Neural cell (in vitro differentiated cells): ENCODE measurements around the gene TECPR2. TPM values are rescaled to one million over a fixed set of nuclear protein-coding genes. Genes with fewer than 3 reads are reported as not detected.

Source experiments
- H2AFZ ChIP-seq: fragments of 200-600, 300-800 bp; sonication (generic), shearing (Covaris generic); 2 replicates; pipeline ENCODE4 v1.6.0; 2014; ENCODE audit warnings: low read depth, mild to moderate bottlenecking, antibody characterized with exemption, low read length, moderate library complexity
- H3F3A ChIP-seq: fragments of 200-600 bp; shearing (Covaris generic); 2 replicates; pipeline ENCODE4 v1.6.1; 2016; ENCODE audit warnings: mild to moderate bottlenecking, moderate library complexity, mixed read lengths, antibody characterized with exemption, low read length; ENCODE audit not compliant: insufficient read depth, poor library complexity, severe bottlenecking
- H3K27ac ChIP-seq: fragments of 200-600, 300-800 bp; sonication (generic), shearing (Covaris generic); 2 replicates; pipeline ENCODE4 v1.5.1; 2014; ENCODE audit warnings: mild to moderate bottlenecking, low read length, moderate library complexity
- H3K27me3 ChIP-seq: fragments of 300-800, 200-600 bp; sonication (generic), shearing (Covaris generic); 2 replicates; pipeline ENCODE4 v1.6.0; 2014; ENCODE audit warnings: mild to moderate bottlenecking, low read depth, low read length, moderate library complexity; ENCODE audit not compliant: insufficient read depth
- H3K36me3 ChIP-seq: fragments of 300-800, 200-600 bp; sonication (generic), shearing (Covaris generic); 2 replicates; pipeline ENCODE4 v1.5.1; 2014; ENCODE audit warnings: mild to moderate bottlenecking, antibody characterized with exemption, low read length, moderate library complexity; ENCODE audit not compliant: insufficient read depth
- H3K4me2 ChIP-seq: fragments of 300-800, 200-600 bp; sonication (generic), shearing (Covaris generic); 2 replicates; pipeline ENCODE4 v1.6.0; 2014; ENCODE audit warnings: mild to moderate bottlenecking, low read length
- H3K4me3 ChIP-seq: fragments of 300-800, 200-600 bp; sonication (generic), shearing (Covaris generic); 2 replicates; pipeline ENCODE4 v1.5.1; 2014; ENCODE audit warnings: mild to moderate bottlenecking, low read length, moderate library complexity
- H3K79me2 ChIP-seq: fragments of 200-600 bp; shearing (Covaris generic); replicated peaks from 2 replicates; pipeline ENCODE4 v1.6.0; 2014; ENCODE audit warnings: mild to moderate bottlenecking, low read length, moderate library complexity; ENCODE audit not compliant: insufficient read depth
- H3K9ac ChIP-seq: fragments of 300-800, 200-600 bp; sonication (generic), shearing (Covaris generic); 2 replicates; pipeline ENCODE4 v1.6.1; 2016; ENCODE audit warnings: mild to moderate bottlenecking, low read length, mixed read lengths
- H3K9me2 ChIP-seq: fragments of 200-600 bp; shearing (Covaris generic); 2 replicates; pipeline ENCODE4 v1.6.1; 2016; ENCODE audit warnings: mild to moderate bottlenecking, low read length, mixed read lengths; ENCODE audit not compliant: insufficient read depth
- H3K9me3 ChIP-seq: fragments of 200-600, 300-800 bp; sonication (generic), shearing (Covaris generic); 2 replicates; pipeline ENCODE4 v1.6.1; 2016; ENCODE audit warnings: mild to moderate bottlenecking, mixed run types, low read length, moderate library complexity, mixed read lengths
- H4K20me1 ChIP-seq: fragments of 200-600 bp; shearing (Covaris generic); 2 replicates; pipeline ENCODE4 v1.6.1; 2016; ENCODE audit warnings: mild to moderate bottlenecking, mixed run types; ENCODE audit not compliant: insufficient read depth
- EP300 ChIP-seq: fragments of 450-650 bp; conservative IDR thresholded peaks from 2 replicates; pipeline ENCODE4 v1.6.1; 2014; ENCODE audit warnings: antibody characterized with exemption, mild to moderate bottlenecking, moderate library complexity; ENCODE audit not compliant: poor library complexity, severe bottlenecking
- EZH2 ChIP-seq: fragments of 200-600, 300-800 bp; shearing (Covaris generic), sonication (generic); IDR thresholded peaks from 2 replicates; pipeline ENCODE4 v1.6.1; 2014; ENCODE audit warnings: antibody characterized with exemption, low read length, borderline replicate concordance, mild to moderate bottlenecking; ENCODE audit not compliant: insufficient read depth, poor library complexity, severe bottlenecking
- MXI1 ChIP-seq: fragments of 450-650 bp; conservative IDR thresholded peaks from 2 replicates; pipeline ENCODE4 v1.6.1; 2014; ENCODE audit warnings: antibody characterized with exemption, mild to moderate bottlenecking; ENCODE audit not compliant: poor library complexity, severe bottlenecking
- POLR2AphosphoS5 ChIP-seq: IDR thresholded peaks from 2 replicates; pipeline ENCODE4 v1.6.1; 2012
- RAD21 ChIP-seq: fragments of 450-650 bp; conservative IDR thresholded peaks from 2 replicates; pipeline ENCODE4 v1.6.1; 2014; ENCODE audit warnings: antibody characterized with exemption, mild to moderate bottlenecking, moderate library complexity
- SMC3 ChIP-seq: fragments of 450-650 bp; conservative IDR thresholded peaks from 2 replicates; pipeline ENCODE4 v1.6.1; 2014; ENCODE audit warnings: antibody characterized with exemption, mild to moderate bottlenecking, moderate library complexity; ENCODE audit not compliant: poor library complexity
- TAF1 ChIP-seq: IDR thresholded peaks from 2 replicates; pipeline ENCODE4 v1.6.1; 2012; ENCODE audit warnings: low read depth
- polyA plus RNA-seq: library from polyadenylated mRNA; depleted of rRNA; stranded (reverse); fragments of >200 nt; gene quantifications from 2 replicates; pipeline ENCODE4 v1.2.3, GENCODE V29; 2014
- TF ChIP-seq, protein P1 (sequence below): fragments of 450-650 bp; IDR thresholded peaks from 2 replicates; pipeline ENCODE4 v1.5.1; 2014; ENCODE audit warnings: antibody characterized with exemption, mild to moderate bottlenecking, moderate library complexity; ENCODE audit not compliant: poor library complexity, severe bottlenecking
- TF ChIP-seq, protein P2 (sequence below): IDR thresholded peaks from 2 replicates; pipeline ENCODE4 v1.6.1; 2012; ENCODE audit warnings: borderline replicate concordance

The TECPR2 gene
- polyA plus RNA-seq, 1 donor from 2014 or later = 7.0 TPM

DNA sequence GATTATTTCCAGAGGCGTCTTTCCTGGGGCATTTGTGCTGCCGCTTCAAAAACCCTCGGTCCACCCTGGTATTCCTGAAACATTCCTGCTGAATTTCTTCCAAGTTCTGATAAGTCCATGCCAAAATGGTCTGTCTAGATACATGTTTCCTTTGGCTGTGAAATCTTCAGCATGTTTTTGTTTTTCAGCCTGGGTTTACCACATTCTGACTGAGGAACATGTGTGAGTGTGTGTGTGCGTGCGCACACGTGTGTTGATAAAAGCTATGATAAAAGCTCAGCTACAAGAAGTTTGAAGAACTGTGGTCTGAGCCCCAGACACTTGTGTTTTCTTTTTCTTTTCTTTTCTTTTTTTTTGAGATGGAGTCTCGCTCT lies 124.5 kb downstream of the TECPR2 start:
- H4K20me1 ChIP-seq = no peaks in the 10 kb centered on the region
- no peak for TF ChIP-seq EZH2
- TF ChIP-seq TAF1 = no peak
- TF ChIP-seq, protein P1, sequence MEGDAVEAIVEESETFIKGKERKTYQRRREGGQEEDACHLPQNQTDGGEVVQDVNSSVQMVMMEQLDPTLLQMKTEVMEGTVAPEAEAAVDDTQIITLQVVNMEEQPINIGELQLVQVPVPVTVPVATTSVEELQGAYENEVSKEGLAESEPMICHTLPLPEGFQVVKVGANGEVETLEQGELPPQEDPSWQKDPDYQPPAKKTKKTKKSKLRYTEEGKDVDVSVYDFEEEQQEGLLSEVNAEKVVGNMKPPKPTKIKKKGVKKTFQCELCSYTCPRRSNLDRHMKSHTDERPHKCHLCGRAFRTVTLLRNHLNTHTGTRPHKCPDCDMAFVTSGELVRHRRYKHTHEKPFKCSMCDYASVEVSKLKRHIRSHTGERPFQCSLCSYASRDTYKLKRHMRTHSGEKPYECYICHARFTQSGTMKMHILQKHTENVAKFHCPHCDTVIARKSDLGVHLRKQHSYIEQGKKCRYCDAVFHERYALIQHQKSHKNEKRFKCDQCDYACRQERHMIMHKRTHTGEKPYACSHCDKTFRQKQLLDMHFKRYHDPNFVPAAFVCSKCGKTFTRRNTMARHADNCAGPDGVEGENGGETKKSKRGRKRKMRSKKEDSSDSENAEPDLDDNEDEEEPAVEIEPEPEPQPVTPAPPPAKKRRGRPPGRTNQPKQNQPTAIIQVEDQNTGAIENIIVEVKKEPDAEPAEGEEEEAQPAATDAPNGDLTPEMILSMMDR = no peak
- TF ChIP-seq RAD21 = no peak
- no peak for TF ChIP-seq SMC3
- TF ChIP-seq POLR2AphosphoS5 = no peak
- TF ChIP-seq MXI1 = no peak
- no peak for TF ChIP-seq EP300
- TF ChIP-seq, protein P2, sequence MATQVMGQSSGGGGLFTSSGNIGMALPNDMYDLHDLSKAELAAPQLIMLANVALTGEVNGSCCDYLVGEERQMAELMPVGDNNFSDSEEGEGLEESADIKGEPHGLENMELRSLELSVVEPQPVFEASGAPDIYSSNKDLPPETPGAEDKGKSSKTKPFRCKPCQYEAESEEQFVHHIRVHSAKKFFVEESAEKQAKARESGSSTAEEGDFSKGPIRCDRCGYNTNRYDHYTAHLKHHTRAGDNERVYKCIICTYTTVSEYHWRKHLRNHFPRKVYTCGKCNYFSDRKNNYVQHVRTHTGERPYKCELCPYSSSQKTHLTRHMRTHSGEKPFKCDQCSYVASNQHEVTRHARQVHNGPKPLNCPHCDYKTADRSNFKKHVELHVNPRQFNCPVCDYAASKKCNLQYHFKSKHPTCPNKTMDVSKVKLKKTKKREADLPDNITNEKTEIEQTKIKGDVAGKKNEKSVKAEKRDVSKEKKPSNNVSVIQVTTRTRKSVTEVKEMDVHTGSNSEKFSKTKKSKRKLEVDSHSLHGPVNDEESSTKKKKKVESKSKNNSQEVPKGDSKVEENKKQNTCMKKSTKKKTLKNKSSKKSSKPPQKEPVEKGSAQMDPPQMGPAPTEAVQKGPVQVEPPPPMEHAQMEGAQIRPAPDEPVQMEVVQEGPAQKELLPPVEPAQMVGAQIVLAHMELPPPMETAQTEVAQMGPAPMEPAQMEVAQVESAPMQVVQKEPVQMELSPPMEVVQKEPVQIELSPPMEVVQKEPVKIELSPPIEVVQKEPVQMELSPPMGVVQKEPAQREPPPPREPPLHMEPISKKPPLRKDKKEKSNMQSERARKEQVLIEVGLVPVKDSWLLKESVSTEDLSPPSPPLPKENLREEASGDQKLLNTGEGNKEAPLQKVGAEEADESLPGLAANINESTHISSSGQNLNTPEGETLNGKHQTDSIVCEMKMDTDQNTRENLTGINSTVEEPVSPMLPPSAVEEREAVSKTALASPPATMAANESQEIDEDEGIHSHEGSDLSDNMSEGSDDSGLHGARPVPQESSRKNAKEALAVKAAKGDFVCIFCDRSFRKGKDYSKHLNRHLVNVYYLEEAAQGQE = no peak
- no peak overlapping the region for H3K9ac ChIP-seq
- H3K9me2 ChIP-seq = no peaks in the 10 kb centered on the region
- H2AFZ ChIP-seq = no peak overlapping the region
- H3K4me3 ChIP-seq = no peak overlapping the region
- H3K4me2 ChIP-seq = no peak overlapping the region
- no peaks in the 10 kb centered on the region for H3F3A ChIP-seq
- no peaks in the 10 kb centered on the region for H3K9me3 ChIP-seq
- H3K27ac ChIP-seq = no peak overlapping the region
- H3K36me3 ChIP-seq = no peaks in the 10 kb centered on the region
- H3K27me3 ChIP-seq = no peaks in the 10 kb centered on the region
- H3K79me2 ChIP-seq = no peaks in the 10 kb centered on the region

DNA sequence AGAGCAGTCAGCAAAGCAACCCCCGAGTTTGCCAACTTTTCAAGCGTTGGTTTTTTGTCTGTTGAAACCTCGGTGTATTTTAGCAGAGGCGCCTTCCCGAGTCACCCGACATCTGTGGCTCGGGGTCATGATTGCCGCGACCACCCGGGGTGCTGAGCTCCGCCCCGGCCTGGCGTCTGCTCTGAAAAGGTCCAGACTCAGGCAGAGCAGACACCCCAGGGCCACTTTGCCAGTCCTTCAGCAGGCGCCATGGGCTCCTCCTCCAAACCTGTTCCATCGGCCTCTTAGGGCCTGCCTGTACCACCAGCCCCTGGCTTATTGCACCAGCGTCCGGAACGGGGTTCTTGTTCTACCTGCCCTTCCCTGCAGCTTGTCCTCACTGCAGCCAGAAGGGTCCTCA lies 127.7 kb downstream of the TECPR2 start:
- no peaks in the 10 kb centered on the region for H3K9me2 ChIP-seq
- H4K20me1 ChIP-seq = no peaks in the 10 kb centered on the region
- H3K27ac ChIP-seq = no peak overlapping the region
- no peak overlapping the region for H2AFZ ChIP-seq
- H3K27me3 ChIP-seq = no peaks in the 10 kb centered on the region
- no peaks in the 10 kb centered on the region for H3F3A ChIP-seq
- H3K4me2 ChIP-seq = no peak overlapping the region
- H3K36me3 ChIP-seq = no peaks in the 10 kb centered on the region
- TF ChIP-seq SMC3 (no peak), POLR2AphosphoS5 (no peak), MXI1 (no peak)
- TF ChIP-seq, protein P2 = no peak
- TF ChIP-seq, protein P1 = no peak
- H3K4me3 ChIP-seq = no peak overlapping the region
- H3K9ac ChIP-seq = no peak overlapping the region
- no peaks in the 10 kb centered on the region for H3K79me2 ChIP-seq
- H3K9me3 ChIP-seq = no peaks in the 10 kb centered on the region
